Endothelial cell of umbilical vein (primary cell): Measurements from ENCODE around the gene LATS2. TPM values are rescaled to one million over a fixed set of nuclear protein-coding genes. Genes with fewer than 3 reads are reported as not detected.

ENCODE experiments used
- BruUV-seq: library from RNA; stranded (reverse); fragments of 400-500 nt; replicated peaks from 2 replicates; lab custom pipeline; 2021; lab: Mats Ljungman, UMichigan
- CTCF ChIA-PET: fragments of 300-600, 350-600 bp; sonication (Branson Sonifier 250); formaldehyde crosslinking; loops from one replicate; lab custom pipeline; 2021; ENCODE audit warnings: antibody characterized with exemption, inconsistent platforms; lab: Charles Lee
- POLR2A ChIA-PET: fragments of 300-600, 350-600 bp; sonication (Branson Sonifier 250); formaldehyde crosslinking; loops from one replicate; lab custom pipeline; 2021; ENCODE audit warnings: antibody characterized with exemption, inconsistent platforms; lab: Charles Lee
- DNase-seq: peaks from one replicate; pipeline ENCODE4 v3.0.0-alpha.2; 2011; ENCODE audit warnings: low read depth, low spot score
- FAIRE-seq: peaks from 2 replicates; lab custom pipeline; 2011; peaks lifted over from hg19 to GRCh38; lab: Jason Lieb, UNC
- H2AFZ ChIP-seq: 2 replicates; pipeline ENCODE4 v1.6.0; 2012; ENCODE audit warnings: low read depth, low read length, control low read depth, inconsistent platforms
- H3K27ac ChIP-seq: 2 replicates; pipeline ENCODE4 v1.5.1; 2011; ENCODE audit warnings: low read depth, mild to moderate bottlenecking, control low read depth, low read length, moderate library complexity; ENCODE audit not compliant: insufficient read depth
- H3K27me3 ChIP-seq, 2 experiments: 2 replicates each; pipeline versions ENCODE4 v1.6.0 to v1.6.1; 2011; ENCODE audit warnings: low read length in 2 of 2, mixed read lengths in 1 of 2; ENCODE audit not compliant: control insufficient read depth in 2 of 2, insufficient read depth in 2 of 2
- H3K36me3 ChIP-seq, 2 experiments: 2 replicates in 1 of 2; 3 replicates in 1 of 2; pipeline ENCODE4 v1.5.1; 2011; ENCODE audit warnings: low read length in 2 of 2, mild to moderate bottlenecking in 1 of 2, moderate library complexity in 1 of 2; ENCODE audit not compliant: control insufficient read depth in 2 of 2, insufficient read depth in 2 of 2; ENCODE audit errors: extremely low read depth in 1 of 2
- H3K4me1 ChIP-seq: 3 replicates; pipeline ENCODE4 v1.5.1; 2011; ENCODE audit warnings: mild to moderate bottlenecking, low read length; ENCODE audit not compliant: control insufficient read depth, insufficient read depth; ENCODE audit errors: extremely low read depth
- H3K4me2 ChIP-seq: 2 replicates; pipeline ENCODE4 v1.6.1; 2011; ENCODE audit warnings: low read length, control low read depth, mixed read lengths; ENCODE audit not compliant: insufficient read depth
- H3K4me3 ChIP-seq, 3 experiments: fragments of 200-600 bp in 1 of 3; sonication (generic), shearing (Covaris generic) in 1 of 3; replicated peaks in 1 of 3; 2 replicates each; pipeline ENCODE4 v1.5.1; 2011 to 2016; ENCODE audit warnings: control low read depth in 3 of 3, low read length in 3 of 3, mild to moderate bottlenecking in 2 of 3, inconsistent platforms in 1 of 3, low read depth in 1 of 3, moderate library complexity in 1 of 3; ENCODE audit not compliant: insufficient read depth in 1 of 3
- H3K79me2 ChIP-seq: 2 replicates; pipeline ENCODE4 v1.6.0; 2012; ENCODE audit warnings: low read length, inconsistent platforms; ENCODE audit not compliant: control insufficient read depth, insufficient read depth
- H3K9ac ChIP-seq: replicated peaks from 2 replicates; pipeline ENCODE3; 2011; ENCODE audit warnings: low read length, control low read depth; ENCODE audit not compliant: insufficient read depth; ENCODE audit errors: extremely low read depth
- H3K9me1 ChIP-seq: replicated peaks from 3 replicates; pipeline ENCODE4 v1.6.0; 2011; ENCODE audit warnings: mild to moderate bottlenecking, low read length; ENCODE audit not compliant: control insufficient read depth, insufficient read depth; ENCODE audit errors: extremely low read depth
- H3K9me3 ChIP-seq: replicated peaks from 2 replicates; pipeline ENCODE4 v1.5.1; 2012; ENCODE audit warnings: low read length, inconsistent platforms; ENCODE audit not compliant: control insufficient read depth, insufficient read depth
- H4K20me1 ChIP-seq: replicated peaks from 2 replicates; pipeline ENCODE3; 2011; ENCODE audit warnings: mild to moderate bottlenecking, low read length; ENCODE audit not compliant: control insufficient read depth, insufficient read depth; ENCODE audit errors: extremely low read depth
- EZH2 ChIP-seq: IDR thresholded peaks from 2 replicates; pipeline ENCODE4 v1.6.1; 2012; ENCODE audit warnings: borderline replicate concordance, low read depth, mild to moderate bottlenecking, moderate library complexity, low read length, inconsistent platforms; ENCODE audit not compliant: severe bottlenecking
- FOS ChIP-seq: IDR thresholded peaks from 2 replicates; pipeline ENCODE4 v1.6.1; 2011; ENCODE audit warnings: mild to moderate bottlenecking, low read length, moderate library complexity, borderline replicate concordance; ENCODE audit not compliant: insufficient read depth
- JUN ChIP-seq: IDR thresholded peaks from 2 replicates; pipeline ENCODE4 v1.6.1; 2011; ENCODE audit warnings: borderline replicate concordance, low read depth; ENCODE audit not compliant: insufficient read length, insufficient read depth
- MYC ChIP-seq: IDR thresholded peaks from one replicate; pipeline ENCODE4 v1.6.1; 2011; ENCODE audit warnings: mild to moderate bottlenecking, low read depth, low read length
- dilution Hi-C: fragments of 300-500 bp; cut with MboI; formaldehyde crosslinking; loops from one replicate; pipeline ENCODE4 v1.15.0; 2019; ENCODE audit warnings: low sequenced_read_pairs; ENCODE audit not compliant: extremely low pct_ligation_motif_present
- intact Hi-C: fragments of 100-400 bp; cut with micrococcal nuclease; formaldehyde crosslinking; loops from one replicate; pipeline ENCODE4 v1.10.0; 2022
- polyA plus RNA-seq, 4 experiments: library from polyadenylated mRNA; depleted of rRNA in 3 of 4; stranded (reverse) in 3 of 4; unstranded in 1 of 4; fragments of >200 nt; gene quantifications; 2 replicates each; pipeline versions ENCODE4 v1.2.1 to v1.2.3, GENCODE V29; 2011 to 2012; ENCODE audit warnings: missing spikeins in 1 of 4
- total RNA-seq: library from RNA; stranded (reverse); gene quantifications from 2 replicates; pipeline ENCODE4 v1.2.3, GENCODE V29; 2021
- TF ChIP-seq, protein P1 (sequence below), 2 donors: IDR thresholded peaks; 1 replicate in 1 of 2; 2 replicates in 1 of 2; pipeline ENCODE4 v1.5.1; 2011; ENCODE audit warnings: low read length in 2 of 2, mild to moderate bottlenecking in 2 of 2, moderate library complexity in 2 of 2, control low read depth in 1 of 2, inconsistent platforms in 1 of 2, low read depth in 1 of 2; ENCODE audit not compliant: insufficient read depth in 1 of 2; ENCODE audit errors: extremely low read depth in 1 of 2

Gene LATS2
- total and polyA plus RNA-seq, 2 donors (not counting 3 experiments of a cell fraction or from before 2014, with no cell fraction given): 33.5 to 67.6 TPM

DNA sequence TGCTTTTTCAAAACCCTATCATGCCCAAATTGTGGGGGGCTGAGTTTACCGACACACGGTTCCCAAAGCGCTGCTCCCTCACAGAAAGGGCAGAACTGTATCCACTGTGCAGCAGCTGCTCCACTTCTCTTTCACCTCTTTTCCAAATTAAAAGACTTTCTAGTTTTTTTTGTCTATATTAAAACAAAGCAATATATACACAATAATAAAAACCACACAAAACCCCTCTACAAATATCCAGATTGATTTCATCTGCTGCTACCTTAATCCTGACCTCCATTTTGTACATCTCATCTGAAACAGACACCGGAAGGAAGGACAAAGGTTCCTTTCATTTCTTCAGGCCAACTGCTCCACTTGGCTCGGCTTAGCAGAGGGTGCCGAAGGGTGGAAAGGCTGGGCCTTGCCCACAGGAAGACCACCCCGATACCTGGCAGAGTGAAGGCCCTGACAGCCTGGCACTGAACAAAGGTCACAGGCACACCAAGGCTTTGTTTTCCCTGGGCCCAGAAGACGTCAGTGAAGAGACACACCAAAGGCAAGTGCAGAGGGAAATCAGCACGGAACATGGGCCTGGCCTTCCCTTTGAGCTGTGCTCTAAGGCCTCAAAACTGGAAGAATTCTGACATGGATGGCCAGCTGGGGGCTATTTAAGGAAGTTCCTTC lies 71.6 kb downstream of the LATS2 start:
- H3K36me3 ChIP-seq: peaks cover 26 to 42% of the 10 kb centered on the region in 2 experiments
- H3K4me3 ChIP-seq: no peak overlapping the region
- H3K27ac ChIP-seq: no peak overlapping the region
- no peak overlapping the region for H3K4me2 ChIP-seq
- no peaks in the 10 kb centered on the region for H3K9me3 ChIP-seq
- peaks cover 89% of the 10 kb centered on the region for H3K79me2 ChIP-seq
- intact Hi-C loops (no loop called here), dilution Hi-C loops (no loop called here)
- no peaks in the 10 kb centered on the region for H3K4me1 ChIP-seq
- TF ChIP-seq EZH2: no peak
- no peak for TF ChIP-seq FOS
- no peak for TF ChIP-seq MYC
- TF ChIP-seq, protein P1, sequence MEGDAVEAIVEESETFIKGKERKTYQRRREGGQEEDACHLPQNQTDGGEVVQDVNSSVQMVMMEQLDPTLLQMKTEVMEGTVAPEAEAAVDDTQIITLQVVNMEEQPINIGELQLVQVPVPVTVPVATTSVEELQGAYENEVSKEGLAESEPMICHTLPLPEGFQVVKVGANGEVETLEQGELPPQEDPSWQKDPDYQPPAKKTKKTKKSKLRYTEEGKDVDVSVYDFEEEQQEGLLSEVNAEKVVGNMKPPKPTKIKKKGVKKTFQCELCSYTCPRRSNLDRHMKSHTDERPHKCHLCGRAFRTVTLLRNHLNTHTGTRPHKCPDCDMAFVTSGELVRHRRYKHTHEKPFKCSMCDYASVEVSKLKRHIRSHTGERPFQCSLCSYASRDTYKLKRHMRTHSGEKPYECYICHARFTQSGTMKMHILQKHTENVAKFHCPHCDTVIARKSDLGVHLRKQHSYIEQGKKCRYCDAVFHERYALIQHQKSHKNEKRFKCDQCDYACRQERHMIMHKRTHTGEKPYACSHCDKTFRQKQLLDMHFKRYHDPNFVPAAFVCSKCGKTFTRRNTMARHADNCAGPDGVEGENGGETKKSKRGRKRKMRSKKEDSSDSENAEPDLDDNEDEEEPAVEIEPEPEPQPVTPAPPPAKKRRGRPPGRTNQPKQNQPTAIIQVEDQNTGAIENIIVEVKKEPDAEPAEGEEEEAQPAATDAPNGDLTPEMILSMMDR (IDR thresholded peaks at IDR 0.05; ENCODE audit: extremely low read depth in 1 of 2, insufficient read depth in 1 of 2, low read depth in 1 of 2, low read length in 2 of 2): no peak
- no peak for TF ChIP-seq JUN
- BruUV-seq: no TSS peak
- ChIA-PET CTCF (no interaction called here), POLR2A (no interaction called here)
- H2AFZ ChIP-seq: no peak overlapping the region
- no peak for DNase-seq
- FAIRE-seq: no peak
- no peaks in the 10 kb centered on the region for H3K27me3 ChIP-seq
- no peak overlapping the region for H3K9ac ChIP-seq
- no peaks in the 10 kb centered on the region for H4K20me1 ChIP-seq
- H3K9me1 ChIP-seq: no peaks in the 10 kb centered on the region
